Measurements from ENCODE around the gene TMEM132C.

DNA sequence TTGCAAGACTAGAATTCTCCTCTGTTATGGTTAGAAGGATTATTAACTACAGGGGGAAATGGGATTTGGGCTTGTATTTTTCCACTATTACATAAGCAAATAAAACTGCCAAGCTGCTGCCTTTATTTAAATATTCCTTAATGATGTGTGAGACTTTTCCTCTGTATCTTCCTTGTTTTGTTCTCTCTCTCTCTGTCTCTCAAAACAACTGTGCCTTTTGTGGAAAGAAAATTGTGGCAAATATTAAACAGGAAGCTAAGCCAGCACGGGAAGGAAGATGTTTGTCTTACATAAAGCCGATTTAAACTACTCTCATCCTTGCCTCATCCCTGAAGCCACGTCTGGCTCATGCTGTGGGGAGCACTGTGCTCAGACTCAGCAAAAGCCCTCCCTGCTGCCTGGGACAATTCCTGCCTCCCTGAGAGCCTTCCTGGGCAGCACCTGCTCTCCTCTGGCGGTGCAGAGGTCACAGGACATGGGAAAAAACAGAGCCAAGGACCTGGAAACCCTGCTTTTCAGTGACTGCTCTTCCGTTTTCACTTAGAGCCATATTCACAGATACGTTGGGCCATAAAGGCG is 319.6 kb downstream of the TMEM132C start:
- TF ChIP-seq, protein P1, sequence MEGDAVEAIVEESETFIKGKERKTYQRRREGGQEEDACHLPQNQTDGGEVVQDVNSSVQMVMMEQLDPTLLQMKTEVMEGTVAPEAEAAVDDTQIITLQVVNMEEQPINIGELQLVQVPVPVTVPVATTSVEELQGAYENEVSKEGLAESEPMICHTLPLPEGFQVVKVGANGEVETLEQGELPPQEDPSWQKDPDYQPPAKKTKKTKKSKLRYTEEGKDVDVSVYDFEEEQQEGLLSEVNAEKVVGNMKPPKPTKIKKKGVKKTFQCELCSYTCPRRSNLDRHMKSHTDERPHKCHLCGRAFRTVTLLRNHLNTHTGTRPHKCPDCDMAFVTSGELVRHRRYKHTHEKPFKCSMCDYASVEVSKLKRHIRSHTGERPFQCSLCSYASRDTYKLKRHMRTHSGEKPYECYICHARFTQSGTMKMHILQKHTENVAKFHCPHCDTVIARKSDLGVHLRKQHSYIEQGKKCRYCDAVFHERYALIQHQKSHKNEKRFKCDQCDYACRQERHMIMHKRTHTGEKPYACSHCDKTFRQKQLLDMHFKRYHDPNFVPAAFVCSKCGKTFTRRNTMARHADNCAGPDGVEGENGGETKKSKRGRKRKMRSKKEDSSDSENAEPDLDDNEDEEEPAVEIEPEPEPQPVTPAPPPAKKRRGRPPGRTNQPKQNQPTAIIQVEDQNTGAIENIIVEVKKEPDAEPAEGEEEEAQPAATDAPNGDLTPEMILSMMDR (IDR thresholded peaks at IDR 0.05; ENCODE audit: low read length): no peak
- TF ChIP-seq EZH2 (optimal IDR thresholded peaks at IDR 0.05; ENCODE audit: low read depth, low read length) (no peak), EZH2phosphoT487 (IDR thresholded peaks at IDR 0.05; ENCODE audit: low read length) (no peak)

Measured in MM.1S (cell line).